GM12875 (cell line): Measurements from ENCODE around the gene DENND1A.
A peak's percentile ranks its signal among the peaks of the same experiment; 100 is the strongest.

ENCODE experiments used
- H3K4me3 ChIP-seq: one replicate; pipeline ENCODE4 v1.5.1; 2011; ENCODE audit warnings: low read depth, low read length, control low read depth
- TF ChIP-seq, protein P1 (sequence below): IDR thresholded peaks from 2 replicates; pipeline ENCODE4 v1.5.1; 2011; ENCODE audit warnings: low read depth, mild to moderate bottlenecking, control low read depth, inconsistent platforms, low read length, moderate library complexity, borderline replicate concordance; ENCODE audit not compliant: insufficient read depth

The DENND1A gene

DNA sequence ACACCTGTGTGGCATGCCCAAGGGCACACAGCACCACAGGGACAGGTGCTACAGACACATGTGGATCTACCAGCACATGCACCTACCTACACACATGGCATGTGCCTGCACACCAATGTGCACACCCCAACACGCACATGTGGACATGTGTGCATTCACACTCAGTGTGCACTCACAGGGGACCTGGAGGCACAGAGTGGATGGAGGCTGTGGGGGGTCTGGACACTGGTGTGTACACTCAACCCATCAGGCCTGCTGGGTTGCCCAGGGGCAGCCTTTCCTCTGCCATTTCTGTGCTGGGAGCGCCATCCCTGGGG lies 572.2 kb downstream of the DENND1A start:
- no peak overlapping the region for H3K4me3 ChIP-seq
- TF ChIP-seq, protein P1, sequence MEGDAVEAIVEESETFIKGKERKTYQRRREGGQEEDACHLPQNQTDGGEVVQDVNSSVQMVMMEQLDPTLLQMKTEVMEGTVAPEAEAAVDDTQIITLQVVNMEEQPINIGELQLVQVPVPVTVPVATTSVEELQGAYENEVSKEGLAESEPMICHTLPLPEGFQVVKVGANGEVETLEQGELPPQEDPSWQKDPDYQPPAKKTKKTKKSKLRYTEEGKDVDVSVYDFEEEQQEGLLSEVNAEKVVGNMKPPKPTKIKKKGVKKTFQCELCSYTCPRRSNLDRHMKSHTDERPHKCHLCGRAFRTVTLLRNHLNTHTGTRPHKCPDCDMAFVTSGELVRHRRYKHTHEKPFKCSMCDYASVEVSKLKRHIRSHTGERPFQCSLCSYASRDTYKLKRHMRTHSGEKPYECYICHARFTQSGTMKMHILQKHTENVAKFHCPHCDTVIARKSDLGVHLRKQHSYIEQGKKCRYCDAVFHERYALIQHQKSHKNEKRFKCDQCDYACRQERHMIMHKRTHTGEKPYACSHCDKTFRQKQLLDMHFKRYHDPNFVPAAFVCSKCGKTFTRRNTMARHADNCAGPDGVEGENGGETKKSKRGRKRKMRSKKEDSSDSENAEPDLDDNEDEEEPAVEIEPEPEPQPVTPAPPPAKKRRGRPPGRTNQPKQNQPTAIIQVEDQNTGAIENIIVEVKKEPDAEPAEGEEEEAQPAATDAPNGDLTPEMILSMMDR = no peak

DNA sequence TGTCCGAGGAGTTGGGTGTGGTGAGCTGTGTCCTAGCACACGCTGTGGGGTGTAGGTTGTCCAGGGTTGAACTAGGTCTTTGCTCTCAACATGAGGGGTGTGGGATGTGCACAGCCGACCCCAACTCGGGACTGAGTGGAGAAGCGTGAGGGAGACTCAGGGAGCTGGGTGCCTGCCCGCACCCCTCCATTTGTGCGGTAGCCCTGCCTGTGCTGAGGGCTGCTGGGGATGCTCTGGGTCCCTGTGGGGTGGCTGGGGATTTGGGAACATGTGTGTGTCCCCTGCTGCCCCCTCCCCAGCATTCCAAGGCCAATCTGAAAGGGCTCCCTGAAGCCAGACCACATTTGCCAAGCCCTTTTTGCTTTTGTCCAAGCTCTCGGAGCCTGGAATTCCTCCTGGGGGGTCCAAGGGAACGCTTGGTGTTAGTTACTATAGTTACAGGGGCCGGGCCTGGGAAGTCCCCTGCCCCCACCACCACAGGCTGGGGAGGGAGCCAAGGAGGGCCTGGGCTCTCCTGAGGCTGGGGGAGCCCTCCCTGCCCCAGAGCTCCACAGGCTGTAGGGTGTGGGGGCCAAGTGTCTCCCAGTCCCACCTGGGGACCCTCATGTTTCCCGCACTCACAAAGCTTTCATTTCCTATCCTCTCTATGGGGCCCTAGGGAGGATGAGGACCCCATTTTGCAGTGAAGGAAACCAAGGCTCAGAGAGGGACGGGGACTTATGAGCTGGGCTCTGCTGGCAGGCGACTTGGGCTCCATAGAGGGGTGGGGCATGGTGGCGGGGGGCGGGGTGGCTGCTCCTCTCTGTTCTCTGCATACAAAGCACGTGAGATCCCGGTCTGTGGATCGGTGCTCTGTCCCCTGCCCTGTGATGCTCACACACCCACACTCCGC lies 572.8 kb downstream of the DENND1A start:
- no peak overlapping the region for H3K4me3 ChIP-seq
- TF ChIP-seq, protein P1 = no peak

DNA sequence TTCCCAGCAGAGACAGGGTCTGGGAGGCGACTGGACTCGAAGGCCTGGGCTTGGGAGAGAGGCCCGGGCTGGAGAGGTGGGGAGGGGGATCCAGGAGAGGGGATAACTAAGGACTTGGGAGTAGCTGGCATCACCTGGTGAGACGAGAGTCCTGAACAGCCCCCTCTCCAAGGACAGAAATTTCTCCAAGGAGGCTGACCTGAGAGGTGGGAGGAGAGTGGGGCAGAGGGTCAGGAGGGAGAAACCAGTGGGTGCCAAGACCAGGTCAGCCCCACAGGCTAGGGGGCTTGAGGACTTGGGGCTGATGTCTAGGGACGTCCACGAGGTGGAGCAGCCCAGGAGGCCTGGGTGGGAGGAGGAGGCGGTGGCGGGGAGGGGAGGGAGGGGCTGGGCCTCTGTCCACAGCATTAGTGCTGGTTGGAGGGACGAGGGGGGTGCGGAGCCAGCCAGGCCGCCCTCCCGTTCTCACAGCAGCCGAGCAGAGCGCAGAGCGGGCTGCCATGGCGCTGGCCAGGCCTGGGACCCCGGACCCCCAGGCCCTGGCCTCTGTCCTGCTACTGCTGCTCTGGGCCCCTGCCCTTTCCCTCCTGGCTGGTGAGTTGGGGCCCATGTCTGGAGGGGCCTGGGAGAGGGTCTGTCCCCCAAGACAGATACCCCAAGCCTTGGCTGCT lies 574.0 kb downstream of the DENND1A start, which contains the start of gene CRB2:
Gene CRB2, plus strand, starts transcription at position 437 of the 671 bp plus-strand sequence. Its CDS starts 64 bp downstream, at position 501.
- TF ChIP-seq, protein P1 = no peak
- H3K4me3 ChIP-seq = no peak within 1 kb of the TSS

DNA sequence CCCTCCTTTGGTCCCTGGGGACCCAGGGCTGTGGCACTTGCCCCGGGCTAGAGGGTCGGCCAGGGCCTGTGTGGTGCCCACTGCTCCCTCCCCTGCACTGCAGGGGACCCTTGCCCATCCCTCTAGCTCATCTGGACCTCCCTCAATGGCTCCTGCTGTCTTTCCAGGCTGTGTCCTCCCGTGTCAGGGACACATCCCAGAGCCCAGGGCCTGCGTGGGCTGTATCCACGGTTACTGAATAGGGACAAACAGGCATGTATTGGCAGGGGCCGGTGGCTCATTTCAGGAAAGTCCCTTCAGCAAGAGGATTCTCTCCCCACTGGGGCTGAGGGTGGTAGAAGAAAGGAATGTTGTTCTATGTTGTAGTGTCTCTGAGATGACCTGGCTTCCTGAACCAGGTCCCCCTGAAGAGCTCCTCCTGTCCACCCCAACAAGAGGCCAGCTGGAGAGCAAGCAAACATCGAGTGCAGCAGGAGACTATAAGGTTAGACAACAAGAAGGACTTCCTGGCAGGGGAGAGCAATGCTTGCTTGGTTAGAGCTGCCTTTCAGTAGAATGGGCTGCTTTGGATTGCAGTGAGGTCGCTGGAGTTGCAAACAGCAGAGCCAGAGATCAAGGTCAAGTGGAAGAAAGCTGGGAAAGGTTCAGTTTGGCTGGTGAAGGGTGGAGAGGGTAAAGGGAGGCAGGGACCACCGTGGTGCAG lies 575.0 kb downstream of the DENND1A start:
- TF ChIP-seq, protein P1 = no peak
- H3K4me3 ChIP-seq = no peak overlapping the region

DNA sequence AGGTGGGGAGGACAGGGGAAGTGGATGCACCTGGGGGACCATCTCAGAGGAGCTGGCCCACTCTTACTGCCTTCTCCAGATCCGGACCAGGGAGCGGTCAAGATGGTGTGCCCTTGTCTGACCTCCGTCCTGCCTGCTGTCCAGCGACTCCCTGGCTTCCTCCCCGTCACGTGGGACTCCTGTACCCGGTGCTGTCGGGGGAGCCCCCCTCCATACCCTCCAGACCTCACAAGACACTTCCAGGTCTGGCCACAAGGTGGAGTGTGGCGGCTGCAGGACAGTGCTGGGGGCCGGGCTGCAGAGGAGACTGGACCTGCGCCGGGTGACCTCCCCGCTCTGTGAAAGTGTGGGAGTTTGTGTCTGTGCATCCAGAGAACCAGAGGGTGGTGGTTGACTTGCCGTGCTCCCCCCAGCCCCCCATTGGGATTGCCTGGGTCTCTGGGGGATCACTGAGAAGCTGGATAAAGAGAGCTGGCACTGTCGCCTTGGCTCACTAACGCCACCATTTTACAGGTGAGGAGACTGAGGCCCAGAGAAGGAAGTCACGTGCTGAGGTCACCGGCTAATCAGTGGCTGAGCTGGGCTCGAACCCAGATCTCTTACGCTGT lies 575.8 kb downstream of the DENND1A start:
- TF ChIP-seq, protein P1 = peak; percentile 91
- H3K4me3 ChIP-seq = no peak overlapping the region

DNA sequence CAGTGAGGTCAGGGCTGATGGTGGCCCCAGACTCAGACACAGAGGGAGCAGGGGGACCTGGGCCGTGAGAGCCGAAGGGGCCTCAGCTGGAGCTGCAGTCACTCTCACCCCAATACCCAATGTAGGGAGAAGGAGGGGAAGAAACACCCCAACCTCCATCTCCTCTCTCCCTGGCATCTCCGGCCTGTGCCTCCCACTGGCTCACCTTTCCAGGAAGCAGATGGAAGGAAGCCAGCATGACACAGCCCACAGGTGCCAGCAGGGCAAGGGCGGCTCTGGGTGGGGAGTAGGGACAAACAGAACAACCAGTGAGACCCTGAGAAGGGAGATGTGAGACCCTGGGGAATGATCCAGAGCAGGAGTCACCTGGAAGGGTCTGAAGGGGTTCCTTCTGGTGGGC lies 576.9 kb downstream of the DENND1A start:
- TF ChIP-seq, protein P1 = no peak

More for the DNA sequence above, 576.9 kb downstream of the DENND1A start:
- H3K4me3 ChIP-seq = no peak overlapping the region
